Measurements from ENCODE around the gene USP48.

- TF ChIP-seq CTCF (IDR thresholded peaks at IDR 0.05) (no peak), POLR2A (IDR thresholded peaks at IDR 0.05) (no peak)
Measured at GRCh38 chr1:21815724-21816321, 32.9 kb upstream of the USP48 start.

Measured in Peyer's patch (tissue), 4 donors.